ENCODE measurements around the gene CXCL3. TPM values are rescaled to one million over a fixed set of nuclear protein-coding genes. Genes with fewer than 3 reads are reported as not detected.

CXCL3 gene
- total and polyA plus RNA-seq, 10 of the 15 experiments (the other 5 are each of a cell fraction or from before 2014, with no cell fraction given) = not detected

DNA sequence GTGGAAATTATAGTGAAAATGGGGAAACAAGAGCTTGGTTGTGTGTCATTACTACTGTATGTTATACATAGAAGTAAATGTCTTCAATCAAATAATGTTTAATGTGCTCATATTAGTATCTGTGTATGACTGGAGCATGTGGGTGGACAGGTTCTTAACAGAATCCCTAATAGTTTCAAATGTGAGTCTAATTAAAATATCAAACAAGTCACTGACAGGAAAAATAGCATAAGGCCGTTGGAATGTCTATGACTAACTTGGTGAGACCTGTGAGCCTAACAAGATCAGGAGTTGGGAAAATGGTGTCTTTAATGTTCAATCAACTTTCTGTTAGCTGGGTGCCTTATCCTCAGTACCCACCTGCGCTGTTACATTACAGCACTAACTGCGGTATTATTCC, 6.2 kb upstream of the CXCL3 start:
- no TSS peak for BruUV-seq (replicated peaks)
- Histone ChIP-seq H3K36me3 (ENCODE audit: control insufficient read depth in 2 of 2, insufficient read depth in 2 of 2, low read length in 1 of 2) (no peaks in the 10 kb centered on the region), H3K9me3 (replicated peaks; ENCODE audit: control insufficient read depth, insufficient read depth, low read length) (no peaks in the 10 kb centered on the region), H3K9ac (ENCODE audit: control insufficient read depth, insufficient read depth, low read length) (no peak overlapping the region), H3K4me1 (ENCODE audit: control insufficient read depth, insufficient read depth, low read length) (no peaks in the 10 kb centered on the region), H3K4me2 (ENCODE audit: control insufficient read depth, insufficient read depth) (no peak overlapping the region), H3K79me2 (ENCODE audit: control insufficient read depth, insufficient read depth, low read length) (no peaks in the 10 kb centered on the region), H2AFZ (ENCODE audit: control insufficient read depth, low read depth, low read length) (no peak overlapping the region), H4K20me1 (ENCODE audit: control insufficient read depth, insufficient read depth) (no peaks in the 10 kb centered on the region), H3K27me3 (replicated peaks in 1 of 2; ENCODE audit: control insufficient read depth in 2 of 2, insufficient read depth in 2 of 2, low read length in 1 of 2) (peaks cover 0 to 2% of the 10 kb centered on the region in 2 experiments; a peak in 2 of 4 replicates), H3K4me3 (no peak overlapping the region), H3K27ac (ENCODE audit: control insufficient read depth, insufficient read depth) (no peak overlapping the region)
- FAIRE-seq (no peak), DNase-seq (ENCODE audit: low read depth, low spot score) (no peak), ATAC-seq (no peak)
- POLR2A ChIA-PET = no interaction called here
- intact Hi-C loops (cut with micrococcal nuclease; ENCODE audit: unreplicated experiment) = no loop called here
- RAD21 ChIA-PET (ENCODE audit: unreplicated experiment) = no interaction called here
- 42% methylated on average over 3 of the region's 3 CpGs for WGBS (ENCODE audit: insufficient coverage, insufficient replicate concordance, low lambda C conversion rate, missing lambda C conversion rate)
- no peak for TF ChIP-seq REST (IDR thresholded peaks at IDR 0.05; ENCODE audit: low read depth, low read length)
- TF ChIP-seq ZSCAN29 (IDR thresholded peaks at IDR 0.05) = no peak
- TF ChIP-seq, protein P1, sequence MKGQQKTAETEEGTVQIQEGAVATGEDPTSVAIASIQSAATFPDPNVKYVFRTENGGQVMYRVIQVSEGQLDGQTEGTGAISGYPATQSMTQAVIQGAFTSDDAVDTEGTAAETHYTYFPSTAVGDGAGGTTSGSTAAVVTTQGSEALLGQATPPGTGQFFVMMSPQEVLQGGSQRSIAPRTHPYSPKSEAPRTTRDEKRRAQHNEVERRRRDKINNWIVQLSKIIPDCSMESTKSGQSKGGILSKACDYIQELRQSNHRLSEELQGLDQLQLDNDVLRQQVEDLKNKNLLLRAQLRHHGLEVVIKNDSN (IDR thresholded peaks at IDR 0.05; ENCODE audit: borderline replicate concordance, extremely low read length, insufficient read depth, low read depth, low read length) = no peak
- TF ChIP-seq, protein P2, sequence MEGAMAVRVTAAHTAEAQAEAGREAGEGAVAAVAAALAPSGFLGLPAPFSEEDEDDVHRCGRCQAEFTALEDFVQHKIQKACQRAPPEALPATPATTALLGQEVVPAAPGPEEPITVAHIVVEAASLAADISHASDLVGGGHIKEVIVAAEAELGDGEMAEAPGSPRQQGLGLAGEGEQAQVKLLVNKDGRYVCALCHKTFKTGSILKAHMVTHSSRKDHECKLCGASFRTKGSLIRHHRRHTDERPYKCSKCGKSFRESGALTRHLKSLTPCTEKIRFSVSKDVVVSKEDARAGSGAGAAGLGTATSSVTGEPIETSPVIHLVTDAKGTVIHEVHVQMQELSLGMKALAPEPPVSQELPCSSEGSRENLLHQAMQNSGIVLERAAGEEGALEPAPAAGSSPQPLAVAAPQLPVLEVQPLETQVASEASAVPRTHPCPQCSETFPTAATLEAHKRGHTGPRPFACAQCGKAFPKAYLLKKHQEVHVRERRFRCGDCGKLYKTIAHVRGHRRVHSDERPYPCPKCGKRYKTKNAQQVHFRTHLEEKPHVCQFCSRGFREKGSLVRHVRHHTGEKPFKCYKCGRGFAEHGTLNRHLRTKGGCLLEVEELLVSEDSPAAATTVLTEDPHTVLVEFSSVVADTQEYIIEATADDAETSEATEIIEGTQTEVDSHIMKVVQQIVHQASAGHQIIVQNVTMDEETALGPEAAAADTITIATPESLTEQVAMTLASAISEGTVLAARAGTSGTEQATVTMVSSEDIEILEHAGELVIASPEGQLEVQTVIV (IDR thresholded peaks at IDR 0.05; ENCODE audit: borderline replicate concordance, partially characterized antibody) = no peak
- SMC1A ChIA-PET (ENCODE audit: uncharacterized antibody, unreplicated experiment) = no interaction called here
- CTCF ChIA-PET = no interaction called here
- in situ Hi-C loops (cut with MboI) = no loop called here
